Heart left ventricle (tissue), 16 donors: ENCODE data around the gene LCLAT1. TPM values are rescaled to one million over a fixed set of nuclear protein-coding genes. Genes with fewer than 3 reads are reported as not detected.

ENCODE experiments used
- ATAC-seq, 4 donors: fragments of 200-7000 bp; cut with Tn5 transposase; one replicate each; pipeline ENCODE4 v1.9.1; 2020 to 2022; ENCODE audit warnings: moderate library complexity in 4 of 4, mild to moderate bottlenecking in 3 of 4, moderate number of reproducible peaks in 1 of 4
- DNase-seq, 5 donors: peaks; one replicate each; pipeline ENCODE4 v3.0.0-alpha.2; 2020
- H3K27ac ChIP-seq, 12 donors: fragments of 200-600 bp; sonication (generic) in 4 of 12; one replicate each; pipeline versions ENCODE4 v1.5.0 to v1.8.0; 2016 to 2022; ENCODE audit warnings: mild to moderate bottlenecking in 2 of 12
- H3K27me3 ChIP-seq, 9 donors: fragments of 200-600 bp; sonication (generic) in 2 of 9; one replicate each; pipeline versions ENCODE4 v1.5.1 to v1.8.0; 2016 to 2022; ENCODE audit warnings: mild to moderate bottlenecking in 3 of 9
- H3K36me3 ChIP-seq, 9 donors: fragments of 200-600 bp; sonication (generic) in 2 of 9; one replicate each; pipeline versions ENCODE4 v1.5.0 to v1.8.0; 2018 to 2022; ENCODE audit warnings: mild to moderate bottlenecking in 2 of 9
- H3K4me1 ChIP-seq, 12 donors: fragments of 200-600 bp; sonication (generic) in 4 of 12; one replicate each; pipeline versions ENCODE4 v1.5.0 to v1.8.0; 2016 to 2022; ENCODE audit warnings: mild to moderate bottlenecking in 3 of 12
- H3K4me3 ChIP-seq, 12 donors: fragments of 200-600 bp; sonication (generic) in 4 of 12; one replicate each; pipeline versions ENCODE4 v1.5.0 to v1.8.0; 2017 to 2022; ENCODE audit warnings: mild to moderate bottlenecking in 9 of 12, moderate library complexity in 4 of 12
- H3K9me3 ChIP-seq, 12 donors: fragments of 200-600 bp; sonication (generic) in 4 of 12; one replicate each; pipeline versions ENCODE4 v1.5.0 to v1.8.0; 2016 to 2022; ENCODE audit warnings: mild to moderate bottlenecking in 1 of 12
- CTCF ChIP-seq, 12 donors: fragments of 200-600 bp; sonication (generic) in 4 of 12; IDR thresholded peaks; one replicate each; pipeline versions ENCODE4 v1.5.0 to v1.8.0; 2018 to 2022; ENCODE audit warnings: antibody characterized with exemption in 12 of 12, mild to moderate bottlenecking in 5 of 12
- POLR2A ChIP-seq, 2 donors: fragments of 450-650 bp; IDR thresholded peaks; one replicate each; pipeline ENCODE4 v1.6.1; 2017; ENCODE audit warnings: antibody characterized with exemption in 2 of 2, mild to moderate bottlenecking in 2 of 2, moderate library complexity in 2 of 2
- WGBS, 4 donors: extraction: QIAGEN DNeasy Blood & Tissue Kit in 2 of 4; methylation state at CpG; one replicate each; pipeline versions ENCODE4 v1.1.5 to v1.1.7; 2013 to 2018; 5-methylcytosine and 5-hydroxymethylcytosine counted together
- intact Hi-C, 10 donors: fragments of 100-400 bp; cut with DNase I; formaldehyde crosslinking; loops; one replicate each; pipeline versions ENCODE4 v1.11.1 to v1.14.2; 2022
- polyA plus RNA-seq, 2 donors: library from polyadenylated mRNA; stranded (reverse); fragments of 200-250 nt; gene quantifications; one replicate each; pipeline ENCODE4 v1.2.3, GENCODE V29; 2013
- total RNA-seq, 9 donors: library from RNA; depleted of rRNA in 2 of 9; stranded (reverse); fragments of >200 nt in 2 of 9; fragmentation: NEBNext Ultra II Directional in 3 of 9; extraction: Animal tissue kit (Norgen Biotek cat#: 25700) in 3 of 9; gene quantifications; one replicate each; pipeline versions ENCODE4 v1.1.0 to v1.2.4, GENCODE V29; 2016 to 2023
- donor health status: ischemic (EF 13 %, LVEDD 7.1; RV severe dilation, severe dysfunction).
- donor health status: healthy with polysubstance abuse.
- donor health status: DM: no; HTN: yes; CAD: no.
- donor health status: DM: no; HTN: no; CAD: no.
- donor health status: ischemic (EF 25% LVEDD 6.9; RV normal size, moderate dysfunction).
- donor health status: ischemic (EF 25% LVEDD 5.7; RV mildly dilated, moderate dysfunction).
- donor health status: healthy.
- donor health status: DM: yes; HTN: yes; CAD: no.
- donor health status: ischemic (EF 35%, LVEDD 5.7; RV mildly dilated, moderate dysfunction).
- donor health status: nonischemic (EF 11% LVEDD 7.7; RV severe dilation, severe dysfunction).
- donor health status: DM: yes; HTN: yes; CAD: no.
- donor health status: PGD.
- donor health status: ischemic (EF 29% LVEDD 5.4; RV normal size, mild dysfunction).
- donor health status: nonischemic (EF 23%, LVEDD 6.1; RV moderate dilation, normal function).

Gene LCLAT1
- total and polyA plus RNA-seq, 11 donors, result 9.8 to 70.2 (median 43.8) TPM

- Histone ChIP-seq H3K27ac (peak overlapping the region in 5 of 12 donors; percentile 0 to 30 (median 20)), H3K4me1 (peaks cover 0 to 38% (median 16%) of the 10 kb centered on the region in 12 donors)
- no peak for ATAC-seq
These were observed 239.6 kb downstream of the LCLAT1 start for GRCh38 chr2:30686669-30687068.

GRCh38 chr2:30688956-30689401 lies 241.9 kb downstream of the LCLAT1 start:
- ATAC-seq (peak; percentile 72 to 84 (median 80)), DNase-seq (peak in 4 of 5 donors; percentile 57 to 82 (median 68))
- TF ChIP-seq CTCF (IDR thresholded peaks at IDR 0.05), result no peak
- no peak for TF ChIP-seq POLR2A (IDR thresholded peaks at IDR 0.05)
- Histone ChIP-seq H3K9me3 (no peaks in the 10 kb centered on the region), H3K36me3 (no peaks in the 10 kb centered on the region), H3K27ac (peak overlapping the region; percentile 62 to 92 (median 72)), H3K4me1 (peaks cover 0 to 52% (median 19%) of the 10 kb centered on the region in 12 donors), H3K27me3 (no peaks in the 10 kb centered on the region), H3K4me3 (no peak overlapping the region)
- intact Hi-C loops, result loop anchor here in 5 of 10 donors (5.0 to 10.0 kb wide), 5 partner anchors 94 to 342 kb away; partner anchors contain the start of gene LCLAT1 (in 1 of the 5)
- WGBS, 4 donors, result 25 to 45% (median 38%) methylated on average over 3 to 4 of the region's 4 CpGs

More at GRCh38 chr2:30686669-30687068, 239.6 kb downstream of the LCLAT1 start:
- H3K27me3 ChIP-seq, result no peaks in the 10 kb centered on the region
- intact Hi-C loops, result loop anchor here in 5 of 10 donors (5.0 to 10.0 kb wide), 5 partner anchors 92 to 339 kb away; partner anchors contain the start of gene LCLAT1 (in 1 of the 5)
- 44 to 52% (median 47%) methylated on average over 4 of the region's 4 CpGs for WGBS, 4 donors
- no peak for TF ChIP-seq CTCF (IDR thresholded peaks at IDR 0.05)
- H3K36me3 ChIP-seq, result no peaks in the 10 kb centered on the region
- no peak overlapping the region for H3K4me3 ChIP-seq
- H3K9me3 ChIP-seq, result no peaks in the 10 kb centered on the region
- DNase-seq, result no peak

GRCh38 chr2:30689496-30690125 lies 242.6 kb downstream of the LCLAT1 start:
- Histone ChIP-seq H3K36me3 (no peaks in the 10 kb centered on the region), H3K4me1 (peaks cover 0 to 58% (median 24%) of the 10 kb centered on the region in 12 donors), H3K27me3 (no peaks in the 10 kb centered on the region), H3K27ac (peak overlapping the region; percentile 62 to 92 (median 72)), H3K9me3 (no peaks in the 10 kb centered on the region), H3K4me3 (no peak overlapping the region)
- ATAC-seq, result peak; percentile 4 to 31 (median 28)
- peak in 1 of 5 donors; percentile 46 for DNase-seq
- intact Hi-C loops, result loop anchor here in 8 of 10 donors (5.0 to 10.0 kb wide), 16 partner anchors 57 to 482 kb away; partner anchors contain the start of gene LCLAT1 (in 1 of the 8)
- 48 to 62% (median 57%) methylated on average over 4 to 6 of the region's 6 CpGs for WGBS, 4 donors
- TF ChIP-seq POLR2A (IDR thresholded peaks at IDR 0.05) (no peak), CTCF (IDR thresholded peaks at IDR 0.05) (no peak)

- Histone ChIP-seq H3K27ac (peak overlapping the region; percentile 8 to 92 (median 72)), H3K27me3 (no peaks in the 10 kb centered on the region), H3K4me3 (no peak overlapping the region), H3K9me3 (no peaks in the 10 kb centered on the region), H3K36me3 (no peaks in the 10 kb centered on the region), H3K4me1 (peaks cover 0 to 64% (median 29%) of the 10 kb centered on the region in 12 donors)
- no peak for DNase-seq
- ATAC-seq, result no peak
- 63 to 71% (median 68%) methylated on average over 5 of the region's 5 CpGs for WGBS, 4 donors
- intact Hi-C loops, result loop anchor here in 8 of 10 donors (5.0 to 10.0 kb wide), 12 partner anchors 58 to 483 kb away; no protein-coding TSS in a partner anchor
- TF ChIP-seq POLR2A (IDR thresholded peaks at IDR 0.05) (no peak), CTCF (IDR thresholded peaks at IDR 0.05) (no peak)
These were observed 243.1 kb downstream of the LCLAT1 start for GRCh38 chr2:30690126-30690561.
